ENCODE data around the gene STAP2. TPM values are rescaled to one million over a fixed set of nuclear protein-coding genes. Genes with fewer than 3 reads are reported as not detected.

STAP2 gene
- total RNA-seq, 4 donors from 2014 or later = 1.5 to 2.9 (median 1.8) TPM

DNA sequence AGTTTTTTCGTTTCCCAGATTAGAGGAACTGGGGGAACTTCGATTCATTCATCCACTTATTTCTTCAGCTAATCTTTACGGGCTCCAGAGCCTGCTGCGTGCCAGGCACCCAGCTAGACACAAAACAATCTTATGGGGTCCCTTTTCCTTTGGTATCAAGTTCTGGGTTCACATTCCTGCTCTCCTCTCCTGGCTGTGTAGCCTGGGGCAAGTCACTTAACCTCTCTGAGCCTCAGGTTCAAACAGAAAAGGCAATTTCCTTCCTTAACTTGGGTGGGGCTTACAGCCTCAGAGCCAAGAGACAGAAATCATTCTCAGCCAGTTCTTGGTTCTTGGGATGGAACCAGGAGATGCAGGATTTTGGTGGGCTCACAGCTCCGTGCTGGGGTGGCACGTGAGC, 53.7 kb downstream of the STAP2 start:
- TF ChIP-seq, protein P1, sequence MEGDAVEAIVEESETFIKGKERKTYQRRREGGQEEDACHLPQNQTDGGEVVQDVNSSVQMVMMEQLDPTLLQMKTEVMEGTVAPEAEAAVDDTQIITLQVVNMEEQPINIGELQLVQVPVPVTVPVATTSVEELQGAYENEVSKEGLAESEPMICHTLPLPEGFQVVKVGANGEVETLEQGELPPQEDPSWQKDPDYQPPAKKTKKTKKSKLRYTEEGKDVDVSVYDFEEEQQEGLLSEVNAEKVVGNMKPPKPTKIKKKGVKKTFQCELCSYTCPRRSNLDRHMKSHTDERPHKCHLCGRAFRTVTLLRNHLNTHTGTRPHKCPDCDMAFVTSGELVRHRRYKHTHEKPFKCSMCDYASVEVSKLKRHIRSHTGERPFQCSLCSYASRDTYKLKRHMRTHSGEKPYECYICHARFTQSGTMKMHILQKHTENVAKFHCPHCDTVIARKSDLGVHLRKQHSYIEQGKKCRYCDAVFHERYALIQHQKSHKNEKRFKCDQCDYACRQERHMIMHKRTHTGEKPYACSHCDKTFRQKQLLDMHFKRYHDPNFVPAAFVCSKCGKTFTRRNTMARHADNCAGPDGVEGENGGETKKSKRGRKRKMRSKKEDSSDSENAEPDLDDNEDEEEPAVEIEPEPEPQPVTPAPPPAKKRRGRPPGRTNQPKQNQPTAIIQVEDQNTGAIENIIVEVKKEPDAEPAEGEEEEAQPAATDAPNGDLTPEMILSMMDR (IDR thresholded peaks at IDR 0.05; ENCODE audit: low read depth) = no peak

DNA sequence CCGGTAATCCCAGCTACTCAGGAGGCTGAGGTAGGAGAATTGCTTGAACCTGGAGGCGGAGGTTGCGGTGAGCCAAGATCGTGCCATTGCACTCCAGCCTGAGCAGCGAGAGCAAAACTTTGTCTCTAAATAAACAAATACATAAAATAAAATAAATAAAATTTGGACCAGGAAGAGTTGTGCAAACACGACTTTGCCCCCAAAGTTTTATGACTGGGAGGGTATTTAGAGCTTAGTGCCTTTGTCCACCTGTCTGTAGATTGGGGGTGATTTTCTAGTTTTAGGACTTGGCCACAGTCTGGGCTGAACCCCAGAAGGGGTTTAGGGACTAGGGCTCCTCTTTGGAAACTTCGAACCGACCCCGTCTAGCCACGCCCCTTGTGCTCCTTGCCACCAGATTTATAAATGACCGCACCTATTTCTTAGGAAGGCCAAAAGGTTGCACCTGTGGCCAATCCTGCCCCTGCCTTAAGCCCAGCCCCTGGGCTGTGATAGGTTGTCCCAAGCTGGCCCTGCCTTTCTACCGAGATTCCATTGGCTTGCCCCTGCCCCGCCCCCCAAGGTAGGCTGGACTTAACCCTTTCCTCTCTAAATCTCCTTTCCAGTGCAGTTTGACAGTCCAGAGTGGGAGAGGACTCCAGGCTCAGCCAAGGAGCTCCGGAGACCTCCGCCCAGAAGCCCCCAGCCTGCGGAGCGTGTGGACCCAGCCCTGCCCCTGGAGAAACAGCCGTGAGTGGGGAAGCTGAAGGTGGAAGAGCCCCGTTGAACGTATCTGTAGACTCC, 54.3 kb downstream of the STAP2 start:
- TF ChIP-seq, protein P1 (IDR thresholded peaks at IDR 0.05; ENCODE audit: low read depth) = no peak

DNA sequence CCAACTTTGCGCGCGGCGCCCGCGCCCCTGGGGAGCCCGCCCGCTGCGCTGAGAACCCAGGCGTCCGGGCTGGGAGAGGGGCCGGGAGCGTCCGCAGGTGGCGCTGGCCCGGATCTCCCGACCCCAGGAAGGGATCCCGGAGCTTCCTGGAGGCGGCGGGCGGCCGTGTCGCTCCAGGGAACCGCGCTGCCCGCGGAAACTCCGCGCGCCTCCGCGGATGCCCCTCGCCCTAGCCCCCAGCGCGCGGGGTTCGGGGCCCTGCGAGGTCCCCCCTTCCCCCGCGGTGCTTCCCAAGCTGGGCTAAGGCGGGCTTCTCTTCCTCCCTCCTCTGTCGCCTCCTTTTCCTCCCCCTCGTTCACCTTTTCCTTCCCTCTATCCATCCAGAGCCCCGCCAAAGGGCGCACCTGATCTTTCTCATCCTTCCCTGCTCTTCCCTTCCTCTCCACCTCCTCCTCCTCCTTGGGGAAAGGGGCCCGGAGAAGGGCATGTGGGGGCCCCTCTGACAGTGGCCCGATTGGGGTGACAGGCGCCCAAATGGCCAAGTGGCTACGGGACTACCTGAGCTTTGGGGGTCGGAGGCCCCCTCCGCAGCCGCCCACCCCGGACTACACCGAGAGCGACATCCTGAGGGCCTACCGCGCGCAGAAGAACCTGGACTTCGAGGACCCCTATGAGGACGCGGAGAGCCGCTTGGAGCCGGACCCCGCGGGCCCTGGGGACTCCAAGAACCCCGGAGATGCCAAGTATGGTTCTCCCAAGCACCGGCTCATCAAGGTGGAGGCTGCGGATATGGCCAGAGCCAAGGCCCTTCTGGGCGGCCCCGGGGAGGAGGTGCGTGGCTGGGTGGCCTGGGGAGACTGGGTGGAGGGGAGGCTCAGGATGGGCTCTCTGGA, 58.9 kb downstream of the STAP2 start:
- TF ChIP-seq, protein P1 (IDR thresholded peaks at IDR 0.05; ENCODE audit: low read depth) = no peak

DNA sequence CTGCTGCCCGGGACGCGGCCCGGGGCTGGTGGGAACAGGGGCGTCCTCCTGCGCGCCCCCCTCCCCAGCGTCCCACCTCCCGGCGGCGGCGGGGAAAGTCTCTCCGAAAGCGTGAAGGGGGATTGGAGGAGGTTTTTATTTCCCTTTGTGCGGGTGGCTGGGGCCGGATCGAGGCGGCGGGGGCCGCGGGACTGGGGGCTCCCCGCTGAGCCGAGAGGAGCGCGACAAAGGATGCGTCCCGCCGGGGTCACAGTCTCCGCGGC, 59.4 kb downstream of the STAP2 start:
- TF ChIP-seq, protein P1 (IDR thresholded peaks at IDR 0.05; ENCODE audit: low read depth) = no peak

DNA sequence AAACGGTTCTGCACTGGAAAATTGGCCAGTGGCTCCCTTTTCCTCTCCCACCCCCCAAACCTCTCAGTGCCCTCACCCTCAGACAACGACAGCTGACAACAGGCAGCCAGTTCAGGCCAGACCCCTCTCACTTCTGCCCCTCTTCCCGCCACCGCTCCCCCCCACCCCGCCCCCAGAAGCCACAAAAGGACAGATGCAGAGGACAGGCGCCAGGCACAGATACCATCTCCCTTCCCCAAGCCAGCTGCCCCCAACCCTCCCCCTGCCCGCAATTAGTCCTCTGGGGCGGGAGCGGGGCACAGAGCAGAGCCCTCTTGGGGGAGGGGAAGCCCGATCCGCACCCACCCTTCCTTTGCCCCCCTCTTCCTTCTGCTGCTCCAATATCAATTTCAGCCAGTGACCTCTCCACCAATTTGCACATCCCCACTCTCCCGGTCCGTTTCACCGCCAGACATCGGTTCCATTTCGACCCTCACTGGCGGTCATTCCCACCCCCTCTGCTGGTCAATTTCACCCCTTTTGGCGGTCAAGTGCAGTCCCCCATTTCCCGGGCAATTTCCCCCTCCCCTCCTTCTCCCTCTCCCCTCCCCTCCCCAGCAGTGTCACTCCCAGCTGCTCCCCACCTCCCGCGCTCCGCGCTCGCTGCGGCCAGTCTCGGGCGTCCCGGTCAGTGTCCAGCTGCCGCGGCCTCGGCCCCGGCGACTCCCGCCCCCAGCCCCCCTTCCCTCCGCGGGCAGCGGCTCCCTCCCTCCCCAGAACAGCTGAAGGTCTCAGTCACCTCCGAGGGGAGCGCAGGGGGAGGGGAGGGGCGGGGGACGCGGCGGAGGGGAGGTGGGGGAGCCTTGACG, 60.0 kb downstream of the STAP2 start, which contains the start of gene SHD:
Gene SHD (plus strand): TSS at position 848 of the 848 bp plus-strand sequence. CDS start 798 bp downstream, outside the sequence.
- TF ChIP-seq, protein P1 (IDR thresholded peaks at IDR 0.05; ENCODE audit: low read depth) = no peak

DNA sequence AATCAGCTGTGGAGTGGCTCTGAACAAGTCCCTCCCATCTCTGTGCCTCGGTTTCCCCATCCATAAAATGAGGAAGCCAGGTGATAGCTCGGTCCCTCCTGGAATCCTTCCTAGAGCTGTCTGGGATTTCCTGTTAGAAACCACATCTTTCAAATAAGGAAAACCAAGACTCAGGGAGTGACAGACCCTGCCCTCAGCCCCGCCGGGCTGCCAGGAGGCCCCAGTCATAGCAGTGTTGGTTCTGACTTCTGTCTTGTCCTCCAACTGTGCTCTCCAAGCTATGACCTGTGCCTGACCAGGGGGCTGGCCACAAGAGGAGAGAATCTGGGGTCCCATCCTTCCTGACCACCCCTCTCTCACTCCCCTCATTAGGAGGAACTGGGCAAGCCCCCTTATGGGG, 60.6 kb downstream of the STAP2 start:
- TF ChIP-seq, protein P1 (IDR thresholded peaks at IDR 0.05; ENCODE audit: low read depth) = no peak
